ENCODE data around the gene SLC34A3.

The SLC34A3 gene

DNA sequence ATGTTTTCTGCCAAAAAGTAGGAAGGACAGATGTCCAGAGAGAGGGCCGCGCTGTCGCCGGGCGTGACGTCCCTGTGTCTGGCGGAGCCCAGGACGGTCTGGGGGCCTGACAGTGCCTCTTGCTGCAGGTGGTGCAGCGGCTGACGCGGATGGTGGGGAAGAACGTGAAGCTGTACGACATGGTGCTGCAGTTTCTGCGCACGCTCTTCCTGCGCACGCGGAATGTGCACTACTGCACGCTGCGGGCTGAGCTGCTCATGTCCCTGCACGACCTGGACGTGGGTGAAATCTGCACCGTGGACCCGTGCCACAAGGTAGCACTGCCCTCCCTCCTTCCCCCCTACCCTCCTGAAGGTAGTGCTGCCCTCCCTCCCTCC, 32.2 kb downstream of the SLC34A3 start:
- no peak for DNase-seq

DNA sequence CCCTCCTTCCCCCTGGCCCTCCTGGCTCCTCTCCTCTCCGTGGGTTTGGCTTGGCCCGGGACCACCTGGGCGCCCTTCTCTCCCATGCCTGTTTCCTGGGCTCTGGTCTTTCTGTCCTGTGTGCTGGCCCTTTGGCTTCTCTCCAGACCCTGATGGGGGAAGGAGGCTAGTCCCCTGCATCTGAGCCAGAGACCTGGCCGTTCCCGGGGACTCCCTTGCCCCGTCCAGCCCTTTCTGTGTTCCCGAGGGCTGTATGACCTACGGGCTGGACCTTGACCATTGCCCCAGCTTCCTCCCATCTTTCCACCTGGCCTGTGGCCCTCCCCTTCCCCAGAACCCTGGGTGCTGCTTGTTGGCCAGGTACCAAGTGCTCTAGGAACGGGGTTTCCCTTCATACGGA, 32.8 kb downstream of the SLC34A3 start:
- DNase-seq, result no peak

DNA sequence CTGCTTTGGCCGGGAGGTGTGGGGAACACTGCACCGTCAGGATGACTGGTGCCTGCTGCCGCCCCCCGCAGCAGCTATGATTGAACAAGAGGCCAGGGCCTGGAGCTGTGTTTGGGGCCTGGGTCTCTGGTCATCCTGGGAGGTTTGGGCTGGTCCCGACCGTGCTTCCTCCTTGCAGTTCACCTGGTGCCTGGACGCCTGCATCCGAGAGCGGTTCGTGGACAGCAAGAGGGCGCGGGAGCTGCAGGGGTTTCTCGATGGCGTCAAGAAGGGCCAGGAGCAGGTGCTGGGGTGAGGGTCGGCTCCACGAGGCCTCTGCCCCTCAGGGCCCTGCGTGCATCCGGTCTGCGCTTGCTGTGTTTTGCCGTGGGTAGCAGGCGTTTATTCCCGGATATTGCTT, 33.4 kb downstream of the SLC34A3 start:
- no peak for DNase-seq

DNA sequence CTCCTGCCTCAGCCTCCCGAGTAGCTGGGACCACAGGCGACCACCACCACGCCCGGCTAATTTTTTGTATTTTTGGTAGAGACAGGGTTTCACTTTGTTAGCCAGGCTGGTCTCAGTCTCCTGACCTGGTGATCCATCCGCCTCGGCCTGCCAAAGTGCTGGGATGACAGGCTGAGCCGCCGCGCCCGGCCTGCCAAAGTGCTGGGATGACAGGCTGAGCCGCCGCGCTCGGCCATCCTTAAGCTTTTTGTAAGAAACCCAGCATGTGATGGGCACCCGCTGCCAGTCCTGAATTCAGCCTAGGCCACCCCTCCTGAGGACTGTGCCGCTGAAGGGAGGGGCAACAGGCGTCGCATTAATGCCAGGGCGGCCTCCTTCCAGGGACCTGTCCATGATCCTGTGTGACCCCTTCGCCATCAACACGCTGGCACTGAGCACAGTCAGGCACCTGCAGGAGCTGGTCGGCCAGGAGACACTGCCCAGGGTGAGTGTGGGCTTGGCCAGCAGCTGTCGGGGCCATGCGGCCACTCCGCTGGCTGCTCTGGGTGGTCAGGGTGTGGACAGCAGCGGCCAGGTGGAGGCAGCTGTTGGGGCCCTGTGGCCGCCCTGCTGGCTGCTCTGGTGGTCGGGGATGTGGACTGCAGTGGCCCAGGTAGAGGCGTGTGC, 34.9 kb downstream of the SLC34A3 start:
- no peak for DNase-seq

DNA sequence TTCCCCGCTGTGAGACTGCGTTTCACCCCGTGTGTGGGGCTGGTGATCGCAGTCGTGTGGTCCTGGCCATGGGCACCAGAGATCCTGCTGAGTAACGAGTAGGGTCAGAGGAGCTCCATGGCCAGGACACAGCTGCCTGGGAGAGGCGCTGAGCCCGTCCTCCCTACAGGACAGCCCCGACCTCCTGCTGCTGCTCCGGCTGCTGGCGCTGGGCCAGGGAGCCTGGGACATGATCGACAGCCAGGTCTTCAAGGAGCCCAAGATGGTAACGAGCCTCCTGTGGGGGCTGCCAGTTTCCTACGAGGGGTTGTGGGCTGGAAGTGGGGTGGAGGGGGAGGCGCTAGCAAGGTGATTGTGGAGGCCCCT, 35.4 kb downstream of the SLC34A3 start:
- no peak for DNase-seq

DNA sequence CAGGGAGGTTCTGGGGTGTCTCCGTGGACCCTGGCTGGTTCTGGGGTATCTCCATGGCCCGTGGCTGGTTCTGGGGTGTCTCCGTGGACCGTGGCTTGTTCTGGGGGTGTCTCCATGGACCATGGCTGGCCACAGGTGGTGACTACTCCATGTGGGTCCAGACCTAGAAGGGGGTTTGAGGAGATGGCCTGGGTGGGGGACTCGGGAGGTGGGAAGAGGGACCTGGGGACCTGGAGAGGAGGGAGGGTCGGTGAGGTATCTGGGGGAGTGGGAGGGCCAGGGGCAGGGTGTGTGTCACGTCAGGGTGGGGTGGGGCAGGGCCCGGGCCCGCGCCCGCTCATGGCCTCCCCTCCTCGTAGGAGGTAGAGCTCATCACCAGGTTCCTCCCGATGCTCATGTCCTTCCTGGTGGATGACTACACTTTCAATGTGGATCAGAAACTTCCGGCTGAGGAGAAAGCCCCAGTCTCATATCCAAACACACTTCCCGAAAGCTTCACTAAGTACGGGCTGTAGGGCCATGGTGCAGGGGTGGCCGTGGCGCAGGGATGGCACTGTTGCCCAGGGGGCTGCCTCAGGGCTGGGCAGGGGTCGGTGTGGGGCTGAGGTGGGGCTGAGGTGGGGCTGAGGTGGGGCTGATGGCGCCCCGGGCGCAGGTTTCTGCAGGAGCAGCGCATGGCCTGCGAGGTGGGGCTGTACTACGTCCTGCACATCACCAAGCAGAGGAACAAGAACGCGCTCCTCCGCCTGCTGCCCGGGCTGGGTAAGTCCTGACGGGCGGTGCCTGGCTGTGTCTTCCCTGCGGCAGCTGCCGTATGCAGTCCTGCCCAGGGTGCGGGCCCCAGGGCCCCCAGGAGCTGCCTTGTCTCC, 36.1 kb downstream of the SLC34A3 start:
- no peak for DNase-seq

DNA sequence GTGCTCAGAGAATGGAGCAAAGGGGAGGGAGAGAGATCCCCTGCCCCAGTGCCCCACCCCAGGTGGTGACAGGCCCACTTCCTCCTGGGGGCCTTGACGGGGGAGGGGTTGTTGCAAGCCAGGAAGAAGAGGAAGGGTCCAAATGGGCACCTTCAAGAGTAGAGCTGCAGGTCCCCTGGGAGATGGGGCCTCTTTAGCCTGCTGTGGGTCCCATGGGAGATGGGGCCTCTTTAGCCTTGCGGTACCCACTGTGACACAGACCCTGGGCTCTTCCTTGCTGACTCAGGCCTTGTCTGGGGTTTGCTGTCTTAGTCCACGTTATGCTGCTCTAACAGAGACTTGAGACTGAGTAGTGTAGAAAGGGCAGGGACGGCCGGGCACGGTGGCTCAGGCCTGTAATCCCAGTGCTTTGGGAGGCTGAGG, 37.2 kb downstream of the SLC34A3 start:
- no peak for DNase-seq

DNA sequence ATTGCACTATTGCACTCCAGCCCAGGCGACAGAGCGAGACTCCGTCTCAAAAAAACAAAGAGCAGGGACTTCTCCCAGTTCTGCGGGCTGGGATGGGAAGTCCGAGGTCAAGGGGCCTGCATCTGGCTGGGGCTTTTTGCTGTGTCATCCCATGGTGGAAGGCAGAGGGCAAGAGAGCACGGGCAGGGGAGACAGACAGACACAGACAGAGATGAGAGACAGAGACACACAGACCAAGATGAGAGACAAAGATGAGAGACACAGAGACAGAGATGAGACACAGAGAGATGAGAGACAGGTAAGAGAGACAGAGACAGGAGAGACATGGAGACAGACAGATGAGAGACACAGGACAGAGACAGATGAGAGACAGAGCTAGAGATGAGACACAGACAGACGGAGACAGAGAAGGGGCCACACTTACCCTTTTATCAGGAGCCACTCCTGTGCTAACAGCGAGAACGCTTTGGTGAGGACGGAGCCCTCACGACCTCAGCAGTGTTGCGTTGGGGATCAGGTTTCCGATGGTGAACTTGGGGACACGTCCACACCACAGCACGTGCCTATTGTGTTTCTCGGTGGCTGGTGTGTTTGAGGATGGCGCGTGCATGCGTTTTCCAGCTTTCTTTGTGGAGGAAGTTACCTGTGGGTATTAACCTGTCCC, 38.0 kb downstream of the SLC34A3 start:
- DNase-seq, result no peak

DNA sequence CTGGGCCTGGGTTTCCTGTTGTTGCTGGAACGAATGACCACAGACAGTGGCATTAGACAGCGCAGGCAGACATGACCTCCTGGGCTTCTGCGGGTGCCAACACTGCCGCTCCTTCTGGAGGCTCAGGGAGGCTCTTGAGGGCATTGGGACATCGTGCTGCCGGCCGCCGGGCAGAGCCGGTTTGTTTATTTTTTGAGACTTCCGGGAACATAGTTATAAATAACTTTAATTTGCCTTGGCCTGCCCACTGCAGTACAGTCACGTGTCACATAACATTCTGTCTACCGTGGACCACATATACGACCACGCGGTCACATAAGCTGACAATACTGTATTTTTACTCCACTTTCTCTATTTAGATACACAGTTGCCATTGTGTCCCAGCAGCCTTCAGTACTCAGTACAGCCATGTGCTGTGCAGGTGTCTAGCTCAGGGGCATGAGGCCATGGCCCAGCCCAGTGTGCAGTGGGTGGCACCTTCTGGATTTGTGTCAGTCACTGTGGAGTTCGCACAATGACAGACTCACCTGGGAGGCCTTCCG, 38.6 kb downstream of the SLC34A3 start:
- no peak for DNase-seq

DNA sequence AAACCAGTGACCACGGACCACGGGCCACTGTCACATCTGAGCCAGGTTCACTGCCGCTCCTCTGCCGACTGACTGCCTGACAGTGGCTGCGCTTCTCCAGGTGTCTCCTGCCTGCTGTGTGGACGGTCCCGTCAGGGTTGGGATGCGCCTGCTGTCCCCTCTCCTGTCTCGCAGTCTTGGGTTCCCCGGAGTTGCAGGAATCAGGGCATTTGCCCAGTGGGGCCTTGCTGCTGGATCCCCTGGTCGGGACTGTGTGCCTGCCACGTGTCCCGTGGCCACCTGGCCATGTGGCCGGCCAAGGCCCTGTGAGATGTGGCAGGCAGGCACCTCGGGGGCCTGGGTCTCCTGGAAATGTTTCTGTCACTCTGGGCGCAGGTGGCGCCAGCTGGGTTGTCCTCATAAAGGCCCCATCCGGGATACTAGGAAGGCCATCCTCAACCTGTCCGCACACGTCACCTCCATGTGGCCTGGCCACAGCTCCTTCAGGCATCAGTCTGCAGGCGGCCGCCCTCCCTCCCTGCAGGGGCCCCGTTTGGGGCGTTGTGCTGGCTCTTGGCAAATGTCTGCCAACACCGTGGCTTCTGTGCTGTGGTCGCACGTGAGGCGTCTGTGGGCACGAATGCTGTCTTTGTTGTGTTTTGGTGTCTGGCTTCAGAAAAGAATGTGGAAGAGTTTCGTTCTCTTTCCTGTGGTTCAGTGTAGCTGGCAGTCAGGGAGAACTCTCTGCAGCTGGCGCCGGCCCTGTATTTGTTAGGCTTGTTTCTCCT, 40.4 kb downstream of the SLC34A3 start:
- peak in 2 of 5 experiments; percentile 23 to 67 for DNase-seq

DNA sequence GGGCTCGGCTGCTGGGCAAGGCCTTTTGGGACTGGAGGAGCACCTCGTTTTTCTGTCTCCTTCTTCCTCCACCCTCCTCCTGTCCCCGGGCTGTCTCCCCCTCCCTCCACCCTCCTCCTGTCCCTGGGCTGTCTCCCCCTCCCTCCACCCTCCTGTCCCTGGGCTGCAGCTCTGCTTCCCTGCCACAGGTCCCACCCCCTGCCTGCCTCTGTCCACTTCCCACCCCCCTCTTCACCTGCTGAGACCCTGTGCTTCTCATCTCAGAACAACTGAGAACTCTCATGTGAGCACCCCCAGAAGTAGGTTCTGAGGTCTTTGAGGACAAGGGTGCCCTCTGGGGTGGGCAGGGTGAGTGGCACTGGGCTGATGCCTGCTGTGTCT, 41.0 kb downstream of the SLC34A3 start:
- DNase-seq, result no peak

DNA sequence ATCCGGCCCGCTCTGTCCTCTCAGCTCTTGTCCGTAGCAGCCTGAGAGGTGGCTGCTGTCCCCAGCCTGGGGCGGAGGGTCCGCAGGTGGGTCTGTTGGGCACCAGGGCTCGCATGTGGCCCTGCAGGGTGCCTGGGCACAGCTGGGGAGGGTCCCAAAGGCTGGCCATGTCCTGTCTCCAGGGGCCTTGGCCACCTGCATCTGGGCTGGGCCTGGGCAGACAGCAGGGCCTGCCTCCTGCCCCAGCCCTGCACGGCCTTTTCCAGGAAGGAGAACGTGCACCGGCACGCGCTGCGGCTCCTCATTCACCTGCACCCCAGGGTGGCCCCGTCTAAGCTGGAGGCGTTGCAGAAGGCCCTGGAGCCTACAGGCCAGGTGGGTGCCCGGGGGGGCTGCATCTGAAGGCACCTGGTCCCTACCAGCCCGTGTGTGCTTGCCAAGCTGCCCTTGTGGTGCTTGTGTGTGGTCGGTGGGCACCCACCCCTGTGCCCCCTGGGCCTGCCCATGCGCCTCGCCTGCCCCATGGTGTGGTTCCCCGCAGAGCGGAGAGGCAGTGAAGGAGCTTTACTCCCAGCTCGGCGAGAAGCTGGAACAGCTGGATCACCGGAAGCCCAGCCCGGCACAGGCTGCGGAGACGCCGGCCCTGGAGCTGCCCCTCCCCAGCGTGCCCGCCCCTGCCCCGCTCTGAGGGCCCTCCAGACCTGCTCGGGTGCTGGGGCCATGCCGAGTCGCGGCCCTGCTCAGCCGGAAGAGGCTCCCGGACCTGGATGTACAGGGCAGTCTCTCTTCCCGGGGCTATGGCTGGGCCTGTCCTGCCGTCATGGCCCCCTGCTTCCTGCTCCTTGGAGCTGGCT, 41.8 kb downstream of the SLC34A3 start:
- DNase-seq, result no peak

DNA sequence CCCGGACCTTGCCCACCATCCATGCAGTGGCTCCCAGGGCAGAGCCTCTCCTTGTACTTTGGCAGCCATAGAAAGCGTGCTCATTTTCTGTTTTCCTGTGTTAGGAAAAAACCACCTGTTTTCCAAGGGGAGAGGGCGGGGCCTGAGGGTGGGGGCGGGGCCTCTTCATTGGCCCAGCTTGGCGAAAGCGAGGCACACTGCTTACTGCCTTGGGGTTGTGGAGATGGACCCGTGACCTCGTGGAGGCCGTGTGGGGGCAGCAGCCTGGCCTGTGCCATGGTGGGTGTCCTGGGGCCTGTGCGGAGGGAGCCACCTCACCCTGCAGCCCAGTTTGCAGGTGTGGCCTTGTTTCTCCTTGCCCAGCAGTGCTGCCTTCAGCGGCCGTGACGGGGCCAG, 42.4 kb downstream of the SLC34A3 start:
- no peak for DNase-seq

DNA sequence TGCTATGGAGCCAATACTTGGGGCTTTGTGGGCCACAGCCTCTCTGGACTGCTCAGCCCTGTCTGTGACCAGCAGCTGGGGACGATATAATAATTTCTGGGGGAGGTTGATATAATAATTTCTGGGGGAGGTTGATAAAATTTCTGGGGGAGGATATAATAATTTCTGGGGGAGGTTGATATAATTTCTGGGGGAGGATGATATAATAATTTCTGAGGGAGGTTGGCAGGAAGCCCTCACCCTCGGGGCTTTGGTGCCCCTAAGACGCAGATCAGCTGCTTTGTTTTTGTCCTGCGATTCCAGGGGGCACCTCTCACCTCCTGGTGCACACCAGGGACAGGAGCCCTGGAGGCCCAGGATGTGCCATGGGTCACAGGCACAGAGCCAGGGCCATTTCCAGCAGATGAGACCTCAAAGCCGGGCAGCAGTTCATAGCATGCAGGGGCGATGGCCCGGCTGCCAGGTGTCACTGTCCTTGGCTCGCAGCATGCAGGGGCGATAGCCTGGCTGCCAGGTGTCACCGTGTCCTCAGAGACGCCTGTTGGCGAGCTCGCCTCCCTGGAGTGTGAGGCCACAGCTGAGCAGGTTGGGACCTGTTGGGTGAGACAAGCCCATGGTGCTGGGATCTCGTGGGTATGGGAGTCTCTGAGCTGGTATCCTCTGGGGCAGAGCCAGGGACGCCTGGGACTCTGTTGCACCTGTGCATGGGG, 43.1 kb downstream of the SLC34A3 start:
- DNase-seq, result no peak

DNA sequence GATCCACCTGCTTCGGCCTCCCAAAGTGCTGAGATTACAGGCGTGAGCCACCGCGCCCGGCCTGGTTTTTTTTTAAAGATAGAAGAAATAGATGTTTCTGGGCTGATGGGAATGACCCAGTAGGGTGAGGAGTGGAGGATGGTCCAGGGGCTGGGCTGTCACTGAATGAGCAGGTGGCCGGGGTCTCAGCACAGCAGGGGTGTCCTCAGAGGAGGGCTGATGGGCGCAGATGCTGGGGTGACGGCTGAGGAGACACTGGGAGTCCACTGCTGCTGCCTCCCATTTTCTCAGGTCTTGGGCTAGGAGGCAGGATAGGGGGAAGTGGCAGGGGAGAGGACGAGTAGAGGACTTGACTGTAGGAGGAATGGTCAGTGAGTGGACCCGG, 44.5 kb downstream of the SLC34A3 start:
- no peak for DNase-seq

DNA sequence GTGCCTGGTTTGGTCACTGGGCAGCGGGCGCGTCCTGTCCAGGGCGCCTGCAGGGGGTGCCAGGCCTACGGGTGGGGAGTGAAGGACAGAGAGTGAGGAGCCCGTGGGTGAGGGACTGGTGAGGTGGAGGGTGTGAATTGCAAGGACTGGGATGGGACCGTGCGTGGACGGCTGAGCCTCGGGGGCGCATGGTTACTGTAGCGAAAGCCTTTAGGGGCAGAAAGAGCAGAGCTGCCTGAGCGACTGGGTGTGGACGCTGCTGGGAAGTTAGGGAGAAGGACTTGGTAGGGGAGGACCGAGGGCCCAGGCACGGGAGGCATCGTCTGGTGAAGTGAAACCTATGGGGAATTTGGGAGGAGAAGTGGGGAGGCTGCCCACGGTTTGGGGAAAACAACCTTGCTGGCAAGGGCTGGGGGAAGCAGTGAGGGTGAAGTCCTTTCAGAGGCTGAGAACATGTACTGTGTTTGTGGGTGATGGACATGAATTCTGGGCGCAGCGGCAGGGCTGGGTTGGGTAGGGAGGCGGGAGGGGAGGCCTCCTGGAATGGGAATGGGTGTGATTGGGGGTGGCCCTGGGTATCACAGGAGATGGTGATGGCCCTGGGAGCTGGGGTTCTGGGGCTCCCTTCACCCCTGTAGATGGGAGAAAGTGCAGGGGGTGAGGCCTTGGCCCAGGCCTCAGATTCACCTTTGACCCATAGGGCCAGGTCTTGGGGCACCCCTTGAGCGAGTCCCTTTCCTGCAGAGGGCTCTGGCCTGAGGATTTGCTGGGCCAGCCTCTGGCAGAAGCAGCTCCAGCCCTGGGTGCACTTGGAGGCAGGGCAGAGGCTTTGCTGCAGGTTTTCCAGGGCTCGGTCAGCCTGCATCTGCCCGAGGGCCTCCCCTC, 45.1 kb downstream of the SLC34A3 start:
- DNase-seq, result no peak

DNA sequence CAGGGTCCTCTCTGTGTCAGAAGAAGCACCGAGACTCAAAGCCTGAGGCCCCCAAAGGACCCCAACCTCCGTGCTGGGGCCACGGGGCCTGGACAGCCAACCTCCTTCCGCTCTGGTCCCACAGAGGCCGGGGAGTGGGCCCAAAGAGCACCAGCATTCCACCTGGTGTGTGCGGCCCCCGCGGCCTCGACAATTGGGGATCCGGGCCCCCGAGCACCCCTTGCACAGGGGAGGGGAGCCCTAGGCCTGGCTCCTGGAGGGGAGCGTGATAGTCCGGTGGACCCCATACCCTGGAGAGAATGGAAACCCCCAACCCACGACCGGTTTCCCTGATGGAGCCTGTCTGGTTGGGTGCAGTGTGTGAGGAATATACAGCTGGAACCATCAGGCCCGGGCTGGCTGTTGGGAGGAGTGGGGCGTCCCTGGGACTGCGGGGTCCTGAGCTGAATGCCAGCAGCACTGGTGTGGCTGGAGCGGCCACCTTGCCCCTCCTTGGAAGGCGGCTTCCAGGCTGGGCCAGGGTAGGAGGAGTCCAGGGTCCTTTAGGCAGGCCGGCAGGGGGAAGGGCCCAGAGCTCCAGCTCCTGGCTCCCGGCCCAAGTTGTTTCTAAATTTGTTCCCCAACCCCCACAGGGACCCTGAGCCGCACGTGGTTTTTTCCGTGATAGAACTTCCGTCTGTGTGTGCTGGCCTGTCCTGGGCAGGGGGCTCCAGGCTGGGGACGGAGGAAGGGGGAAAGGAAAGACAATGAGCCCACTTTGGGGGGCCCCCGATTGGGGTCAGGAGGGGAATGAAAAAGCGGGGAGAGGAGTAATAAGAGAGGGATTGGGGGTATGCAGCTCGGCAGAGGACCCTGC, 46.0 kb downstream of the SLC34A3 start:
- DNase-seq, result no peak

DNA sequence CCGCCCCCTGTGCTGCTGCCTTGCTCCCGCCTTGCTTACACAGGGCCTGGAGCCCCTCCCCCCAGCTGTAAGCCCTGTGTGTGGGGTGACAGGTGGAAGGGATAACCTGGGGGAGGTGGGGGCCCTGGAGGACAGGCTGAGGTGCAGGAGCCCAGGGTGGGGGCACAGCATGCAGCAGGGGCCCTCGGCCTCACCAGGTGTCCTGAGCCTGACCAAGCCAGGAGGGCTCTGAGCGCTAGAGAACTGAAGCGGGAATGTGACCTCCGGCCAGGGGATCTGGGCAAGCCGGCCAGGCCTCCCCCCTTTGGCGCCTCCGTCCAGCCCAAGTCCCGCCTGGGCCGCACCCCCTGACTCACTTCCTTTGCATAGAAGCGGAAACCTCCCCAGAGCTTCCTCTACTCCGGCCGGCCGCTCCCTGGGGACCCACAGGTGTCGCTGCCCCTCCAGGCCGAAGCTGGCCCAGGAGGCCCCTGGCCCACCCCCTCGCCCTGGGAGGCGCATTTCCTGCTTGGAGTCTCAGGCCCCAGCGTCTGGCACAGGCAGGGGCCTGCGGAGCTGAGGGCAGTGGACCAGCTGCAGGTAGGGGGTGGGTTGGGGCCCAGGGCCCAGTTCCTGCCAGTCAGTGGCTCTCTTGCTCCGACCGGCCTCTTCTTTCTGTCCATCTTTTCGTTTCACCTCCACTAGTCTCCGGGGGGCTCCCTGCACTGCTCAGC, 46.8 kb downstream of the SLC34A3 start, which contains the start of gene TOR4A:
Gene TOR4A (plus strand): TSS at position 398 of the 713 bp plus-strand sequence. CDS start 964 bp downstream, outside the sequence.
- peak in 1 of 5 experiments; percentile 40 for DNase-seq
